Gastroesophageal sphincter (tissue), 4 donors: ENCODE measurements around the gene ALG12. TPM values are rescaled to one million over a fixed set of nuclear protein-coding genes. Genes with fewer than 3 reads are reported as not detected.

Experiments
- ATAC-seq: fragments of 150-250 bp; one replicate; pipeline ENCODE4 v1.9.1; 2016; ENCODE audit warnings: mild to moderate bottlenecking, moderate library complexity
- H3K27ac ChIP-seq, 4 donors: fragments of 200-600 bp; sonication (generic) in 3 of 4; 1 replicate in 3 of 4; 2 replicates in 1 of 4; pipeline ENCODE4 v1.5.1; 2016 to 2019
- H3K27me3 ChIP-seq: fragments of 200-600 bp; sonication (generic); one replicate; pipeline ENCODE4 v1.5.1; 2019
- H3K36me3 ChIP-seq, 2 donors: fragments of 200-600 bp; sonication (generic); one replicate each; pipeline ENCODE4 v1.5.1; 2019; ENCODE audit warnings: control low read depth in 1 of 2
- H3K4me1 ChIP-seq, 3 donors: fragments of 200-600 bp; sonication (generic); 1 replicate in 2 of 3; 2 replicates in 1 of 3; pipeline ENCODE4 v1.5.1; 2016 to 2019; ENCODE audit warnings: control low read depth in 2 of 3
- H3K4me3 ChIP-seq, 2 donors: fragments of 200-600 bp; sonication (generic); one replicate each; pipeline ENCODE4 v1.5.1; 2019; ENCODE audit warnings: mild to moderate bottlenecking in 1 of 2, moderate library complexity in 1 of 2
- H3K9me3 ChIP-seq, 3 donors: fragments of 200-600 bp; sonication (generic); one replicate each; pipeline ENCODE4 v1.5.1; 2017 to 2019; ENCODE audit warnings: control low read depth in 2 of 3
- CTCF ChIP-seq, 4 experiments: fragments of 200-600 bp in 2 of 4; fragments of 450-650 bp in 2 of 4; sonication (generic) in 1 of 4; IDR thresholded peaks; one replicate each; pipeline ENCODE4 v1.5.1; 2017 to 2019; ENCODE audit warnings: antibody characterized with exemption in 4 of 4, mild to moderate bottlenecking in 2 of 4, moderate library complexity in 2 of 4
- EP300 ChIP-seq: sonication (generic); formaldehyde crosslinking; IDR thresholded peaks from one replicate; pipeline ENCODE4 v1.6.1; 2017; ENCODE audit warnings: antibody characterized with exemption, mild to moderate bottlenecking
- POLR2A ChIP-seq, 2 donors: fragments of 450-650 bp; IDR thresholded peaks; one replicate each; pipeline ENCODE4 v1.6.1; 2017; ENCODE audit warnings: antibody characterized with exemption in 2 of 2, mild to moderate bottlenecking in 2 of 2, moderate library complexity in 1 of 2
- POLR2AphosphoS5 ChIP-seq: sonication (generic); formaldehyde crosslinking; IDR thresholded peaks from one replicate; pipeline ENCODE4 v1.6.1; 2017; ENCODE audit warnings: antibody characterized with exemption
- WGBS, 2 donors: methylation state at CpG; one replicate each; pipeline ENCODE4 v1.1.5; 2018; ENCODE audit warnings: low coverage in 1 of 2; 5-methylcytosine and 5-hydroxymethylcytosine counted together
- total RNA-seq, 4 donors: library from RNA; depleted of rRNA; stranded (reverse); fragments of >200 nt; gene quantifications; one replicate each; pipeline ENCODE4 v1.1.0, GENCODE V29; 2016

ALG12 gene
- total RNA-seq, 4 donors from 2014 or later, result 18.8 to 30.0 (median 22.6) TPM

GRCh38 chr22:49884503-49885260, 33.6 kb downstream of the ALG12 start:
- ATAC-seq, result no peak
- Histone ChIP-seq H3K27me3 (no peaks in the 10 kb centered on the region), H3K36me3 (peaks cover 0 to 60% of the 10 kb centered on the region in 2 donors), H3K27ac (no peak overlapping the region), H3K9me3 (no peaks in the 10 kb centered on the region), H3K4me1 (no peaks in the 10 kb centered on the region), H3K4me3 (no peak overlapping the region)
- TF ChIP-seq POLR2AphosphoS5, result no peak
- TF ChIP-seq POLR2A (IDR thresholded peaks at IDR 0.05), result no peak
- no peak for TF ChIP-seq CTCF (IDR thresholded peaks at IDR 0.05)
- no peak for TF ChIP-seq EP300
- WGBS, 2 donors, result 70 to 100% methylated on average over 2 to 4 of the region's 31 CpGs

- TF ChIP-seq EP300 (no peak), CTCF (IDR thresholded peaks at IDR 0.05) (no peak), POLR2A (IDR thresholded peaks at IDR 0.05) (no peak), POLR2AphosphoS5 (no peak)
- ATAC-seq, result no peak
- H3K36me3 ChIP-seq, result peaks cover 0 to 54% of the 10 kb centered on the region in 2 donors
- no peaks in the 10 kb centered on the region for H3K4me1 ChIP-seq
- 91 to 97% methylated on average over 13 to 15 of the region's 20 CpGs for WGBS, 2 donors
- H3K27ac ChIP-seq, result no peak overlapping the region
- H3K9me3 ChIP-seq, result no peaks in the 10 kb centered on the region
- H3K27me3 ChIP-seq, result no peaks in the 10 kb centered on the region
- no peak overlapping the region for H3K4me3 ChIP-seq
Observed at GRCh38 chr22:49884075-49884474, 34.2 kb downstream of the ALG12 start.

- Histone ChIP-seq H3K27ac (no peak overlapping the region), H3K4me3 (no peak overlapping the region), H3K27me3 (no peaks in the 10 kb centered on the region), H3K4me1 (no peaks in the 10 kb centered on the region), H3K36me3 (peaks cover 0 to 46% of the 10 kb centered on the region in 2 donors), H3K9me3 (no peaks in the 10 kb centered on the region)
- ATAC-seq, result no peak
- TF ChIP-seq POLR2A (IDR thresholded peaks at IDR 0.05) (no peak), CTCF (IDR thresholded peaks at IDR 0.05) (no peak), POLR2AphosphoS5 (no peak), EP300 (no peak)
- 94% methylated on average over 4 of the region's 4 CpGs; no CpG with 5 or more reads in 1 of the 2 donors for WGBS, 2 donors
Observed at GRCh38 chr22:49883294-49883640, 35.0 kb downstream of the ALG12 start.

GRCh38 chr22:49882519-49883293, 35.5 kb downstream of the ALG12 start:
- no peak for ATAC-seq

More at GRCh38 chr22:49882519-49883293, 35.5 kb downstream of the ALG12 start:
- Histone ChIP-seq H3K27ac (no peak overlapping the region), H3K4me3 (no peak overlapping the region), H3K9me3 (no peaks in the 10 kb centered on the region), H3K27me3 (no peaks in the 10 kb centered on the region), H3K4me1 (no peaks in the 10 kb centered on the region), H3K36me3 (peaks cover 0 to 42% of the 10 kb centered on the region in 2 donors)
- TF ChIP-seq EP300, result no peak
- no peak for TF ChIP-seq CTCF (IDR thresholded peaks at IDR 0.05)
- TF ChIP-seq POLR2AphosphoS5, result no peak
- TF ChIP-seq POLR2A (IDR thresholded peaks at IDR 0.05), result no peak
- WGBS, 2 donors, result 80 to 83% methylated on average over 10 to 18 of the region's 21 CpGs
